CD4-positive, CD25-positive, alpha-beta regulatory T cell (primary cell): Measurements from ENCODE around the gene FSD2. TPM values are rescaled to one million over a fixed set of nuclear protein-coding genes. Genes with fewer than 3 reads are reported as not detected.

Experiments used
- ATAC-seq, 2 donors: fragments of 150-1000 bp; cut with Tn5 transposase; one replicate each; pipeline ENCODE4 v1.10.0; 2021; ENCODE audit warnings: low read depth in 2 of 2, moderate number of reproducible peaks in 2 of 2, moderate library complexity in 1 of 2
- DNase-seq, 3 donors: peaks; one replicate each; pipeline versions ENCODE4 v3.0.0 to v3.0.0-alpha.2; 2012 to 2022; ENCODE audit warnings: mixed read lengths in 1 of 3
- H3K27ac ChIP-seq: one replicate; pipeline ENCODE4 v1.7.0; 2013; ENCODE audit warnings: mild to moderate bottlenecking, low read length; ENCODE audit not compliant: insufficient read depth, poor library complexity, severe bottlenecking
- H3K27me3 ChIP-seq: one replicate; pipeline ENCODE4 v1.7.0; 2013; ENCODE audit warnings: low read length; ENCODE audit not compliant: control insufficient read depth, insufficient read depth
- H3K36me3 ChIP-seq: one replicate; pipeline ENCODE4 v1.7.0; 2013; ENCODE audit warnings: mild to moderate bottlenecking, low read length, moderate library complexity; ENCODE audit not compliant: control insufficient read depth, insufficient read depth
- H3K4me1 ChIP-seq: 2 replicates; pipeline ENCODE4 v1.7.0; 2013; ENCODE audit warnings: mild to moderate bottlenecking, low read length; ENCODE audit not compliant: insufficient read depth, control insufficient read depth, poor library complexity, severe bottlenecking
- H3K4me3 ChIP-seq: one replicate; pipeline ENCODE4 v1.7.0; 2013; ENCODE audit warnings: low read depth, mild to moderate bottlenecking, low read length, moderate library complexity
- H3K9me3 ChIP-seq, 2 experiments: 1 replicate in 1 of 2; 2 replicates in 1 of 2; pipeline ENCODE4 v1.7.0; 2013; ENCODE audit warnings: low read length in 2 of 2, mild to moderate bottlenecking in 1 of 2, moderate library complexity in 1 of 2; ENCODE audit not compliant: control insufficient read depth in 2 of 2
- H3K27ac Mint-ChIP-seq, 3 donors: one replicate each; pipeline ENCODE4 v1.8.0; 2020 to 2022; ENCODE audit warnings: mild to moderate bottlenecking in 3 of 3, mixed read lengths in 3 of 3, moderate library complexity in 2 of 3
- H3K27me3 Mint-ChIP-seq: one replicate; pipeline ENCODE4 v1.8.0; 2022; ENCODE audit warnings: mild to moderate bottlenecking, mixed read lengths
- H3K36me3 Mint-ChIP-seq: one replicate; pipeline ENCODE4 v1.8.0; 2020; ENCODE audit warnings: mixed read lengths
- H3K4me1 Mint-ChIP-seq, 4 donors: one replicate each; pipeline ENCODE4 v1.8.0; 2020 to 2022; ENCODE audit warnings: mixed read lengths in 4 of 4, mild to moderate bottlenecking in 1 of 4
- H3K4me3 Mint-ChIP-seq, 4 donors: one replicate each; pipeline ENCODE4 v1.8.0; 2020 to 2022; ENCODE audit warnings: mild to moderate bottlenecking in 4 of 4, mixed read lengths in 4 of 4, moderate library complexity in 3 of 4
- H3K9me3 Mint-ChIP-seq, 7 donors: one replicate each; pipeline ENCODE4 v1.8.0; 2020 to 2022; ENCODE audit warnings: mixed read lengths in 7 of 7, mild to moderate bottlenecking in 3 of 7, moderate library complexity in 2 of 7
- polyA plus RNA-seq, 4 donors: library from polyadenylated mRNA; unstranded; fragments of 300-500 nt; fragmentation: Illumina TruSeq; gene quantifications; one replicate each; pipeline ENCODE4 v1.2.3, GENCODE V29; 2021
- total RNA-seq: library from RNA; stranded (reverse); gene quantifications from one replicate; pipeline ENCODE4 v1.2.3, GENCODE V29; 2022

The FSD2 gene, protein sequence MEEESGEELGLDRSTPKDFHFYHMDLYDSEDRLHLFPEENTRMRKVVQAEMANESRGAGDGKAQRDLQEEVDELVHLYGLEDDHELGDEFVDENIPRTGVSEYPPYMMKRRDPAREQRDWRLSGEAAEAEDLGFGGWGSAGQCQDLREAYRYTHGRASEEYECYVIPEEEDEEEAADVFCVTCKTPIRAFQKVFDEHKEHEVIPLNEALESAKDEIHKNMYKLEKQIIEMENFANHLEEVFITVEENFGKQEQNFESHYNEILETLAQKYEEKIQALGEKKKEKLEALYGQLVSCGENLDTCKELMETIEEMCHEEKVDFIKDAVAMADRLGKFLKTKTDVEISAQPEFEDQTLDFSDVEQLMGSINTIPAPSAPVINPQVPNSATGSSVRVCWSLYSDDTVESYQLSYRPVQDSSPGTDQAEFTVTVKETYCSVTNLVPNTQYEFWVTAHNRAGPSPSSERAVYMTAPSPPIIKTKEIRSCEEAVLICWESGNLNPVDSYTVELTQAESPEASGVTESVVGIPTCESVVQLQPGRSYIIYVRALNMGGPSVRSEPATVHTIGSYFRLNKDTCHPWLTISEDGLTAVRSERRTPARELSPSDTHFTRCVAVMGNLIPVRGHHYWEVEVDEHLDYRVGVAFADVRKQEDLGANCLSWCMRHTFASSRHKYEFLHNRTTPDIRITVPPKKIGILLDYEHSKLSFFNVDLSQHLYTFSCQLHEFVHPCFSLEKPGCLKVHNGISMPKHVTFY
- total RNA-seq (not detected), polyA plus RNA-seq (under 1 TPM in 2 of 4 donors, not detected in 2; 0.06 to 0.09 TPM)

DNA sequence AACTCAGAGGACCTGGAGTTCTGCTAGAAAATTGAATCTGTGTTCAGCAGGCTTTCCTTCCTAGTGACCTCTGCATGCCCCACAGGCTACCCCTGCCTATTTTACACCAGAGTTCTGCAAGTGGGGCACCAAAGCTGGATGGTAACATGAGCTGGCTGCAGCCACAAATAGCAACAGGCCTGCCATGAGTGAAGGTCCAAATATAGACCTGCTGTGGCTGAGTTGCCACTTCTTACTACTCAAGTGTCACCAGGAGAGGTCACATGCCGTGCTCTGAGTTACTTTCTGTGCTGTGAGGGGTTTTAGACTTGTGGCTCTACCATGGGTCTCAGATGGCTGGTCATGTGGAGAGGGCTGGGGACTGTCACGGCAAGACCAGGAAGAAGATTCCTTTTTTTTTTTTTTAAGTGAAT, at the start of gene FSD2:
Gene FSD2, minus strand, starts transcription at position 76 of the 413 bp plus-strand sequence. CDS start 18,679 bp downstream, outside the sequence.
- Histone ChIP-seq H3K9me3 (no peaks in the 10 kb centered on the region), H3K27ac (no peak within 1 kb of the TSS), H3K4me1 (peaks cover 4% of the 10 kb centered on the region), H3K4me3 (no peak within 1 kb of the TSS), H3K27me3 (peaks cover 21% of the 10 kb centered on the region), H3K36me3 (no peaks in the 10 kb centered on the region)
- DNase-seq: peak in 1 of 3 donors; percentile 3
- Mint-ChIP-seq H3K4me3 (peak within 1 kb of the TSS in 1 of 4 donors; percentile 20), H3K9me3 (no peaks in the 10 kb centered on the region), H3K4me1 (peaks cover 5 to 14% (median 13%) of the 10 kb centered on the region in 4 donors), H3K27me3 (peaks cover 35% of the 10 kb centered on the region), H3K27ac (no peak within 1 kb of the TSS), H3K36me3 (no peaks in the 10 kb centered on the region)
- ATAC-seq: no peak

DNA sequence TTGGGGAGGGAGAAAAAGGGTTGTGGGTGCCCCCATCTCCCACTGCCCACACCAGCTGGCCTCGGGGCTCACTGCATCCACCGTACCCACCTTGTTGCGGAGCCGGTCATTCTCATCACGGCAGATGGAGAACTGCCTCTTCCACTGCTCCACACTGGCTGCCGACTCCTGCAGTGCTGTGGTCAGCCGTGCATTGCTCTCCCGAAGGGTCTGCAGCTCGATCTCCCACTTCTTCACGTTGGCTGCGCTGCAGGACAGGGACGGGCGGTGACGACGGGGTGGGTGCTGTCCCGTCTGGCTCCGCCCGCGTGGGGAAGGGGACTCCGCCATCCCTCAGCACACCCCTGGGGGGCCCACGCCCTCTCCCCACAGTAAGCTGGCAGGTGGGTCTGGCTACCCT, 48.7 kb upstream of the FSD2 start:
- H3K9me3 ChIP-seq: no peaks in the 10 kb centered on the region
- H3K36me3 ChIP-seq: no peaks in the 10 kb centered on the region
- no peaks in the 10 kb centered on the region for H3K4me1 ChIP-seq
- H3K36me3 Mint-ChIP-seq: no peaks in the 10 kb centered on the region
- H3K27ac Mint-ChIP-seq: no peak overlapping the region
- peaks cover 0 to 1% (median 0%) of the 10 kb centered on the region in 7 donors for H3K9me3 Mint-ChIP-seq
- no peak for DNase-seq
- no peaks in the 10 kb centered on the region for H3K27me3 ChIP-seq
- H3K4me3 ChIP-seq: no peak overlapping the region
- no peak for ATAC-seq
- no peaks in the 10 kb centered on the region for H3K27me3 Mint-ChIP-seq
- H3K4me3 Mint-ChIP-seq: no peak overlapping the region
- H3K4me1 Mint-ChIP-seq: peaks cover 0 to 11% (median under 1%) of the 10 kb centered on the region in 4 donors
- H3K27ac ChIP-seq: no peak overlapping the region

DNA sequence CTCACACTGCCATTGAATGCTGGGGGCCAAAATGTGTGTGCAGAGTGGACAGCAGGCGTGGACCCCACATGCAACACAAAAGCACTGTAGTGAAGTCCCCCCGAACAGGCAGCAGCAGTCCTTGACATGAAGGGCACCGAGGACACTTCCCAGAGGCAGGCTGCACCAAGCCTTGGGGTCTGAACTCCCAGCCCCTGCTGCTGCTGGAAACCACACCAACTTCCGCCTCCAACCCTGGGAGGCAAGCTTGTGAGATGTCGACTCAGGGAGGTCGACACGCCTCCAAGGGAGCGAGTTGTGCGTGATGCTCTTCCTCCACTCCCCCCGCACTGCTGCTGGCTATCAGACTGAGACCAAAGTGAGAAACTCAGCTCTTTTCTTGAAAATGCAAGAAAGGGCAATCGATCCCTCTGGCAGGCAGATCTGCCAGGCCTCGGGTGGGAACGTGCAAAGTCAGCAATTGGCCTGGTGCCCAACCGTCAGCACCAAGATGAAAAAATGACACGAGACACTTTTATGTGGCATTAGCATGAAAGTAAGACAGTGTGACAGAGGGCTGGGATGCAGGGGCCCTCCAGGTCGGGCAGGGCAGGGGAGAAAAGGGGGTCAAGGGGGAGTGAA, 47.2 kb upstream of the FSD2 start:
- no peaks in the 10 kb centered on the region for H3K27me3 ChIP-seq
- H3K36me3 Mint-ChIP-seq: no peaks in the 10 kb centered on the region
- no peak overlapping the region for H3K27ac ChIP-seq
- DNase-seq: no peak
- no peaks in the 10 kb centered on the region for H3K9me3 ChIP-seq
- no peaks in the 10 kb centered on the region for H3K36me3 ChIP-seq
- no peaks in the 10 kb centered on the region for H3K27me3 Mint-ChIP-seq
- H3K4me3 ChIP-seq: no peak overlapping the region
- H3K27ac Mint-ChIP-seq: peak overlapping the region in 1 of 3 donors; percentile 61
- no peak overlapping the region for H3K4me3 Mint-ChIP-seq
- no peaks in the 10 kb centered on the region for H3K4me1 ChIP-seq
- no peaks in the 10 kb centered on the region for H3K9me3 Mint-ChIP-seq
- no peak for ATAC-seq
- H3K4me1 Mint-ChIP-seq: peaks cover 0 to 11% (median 3%) of the 10 kb centered on the region in 4 donors

DNA sequence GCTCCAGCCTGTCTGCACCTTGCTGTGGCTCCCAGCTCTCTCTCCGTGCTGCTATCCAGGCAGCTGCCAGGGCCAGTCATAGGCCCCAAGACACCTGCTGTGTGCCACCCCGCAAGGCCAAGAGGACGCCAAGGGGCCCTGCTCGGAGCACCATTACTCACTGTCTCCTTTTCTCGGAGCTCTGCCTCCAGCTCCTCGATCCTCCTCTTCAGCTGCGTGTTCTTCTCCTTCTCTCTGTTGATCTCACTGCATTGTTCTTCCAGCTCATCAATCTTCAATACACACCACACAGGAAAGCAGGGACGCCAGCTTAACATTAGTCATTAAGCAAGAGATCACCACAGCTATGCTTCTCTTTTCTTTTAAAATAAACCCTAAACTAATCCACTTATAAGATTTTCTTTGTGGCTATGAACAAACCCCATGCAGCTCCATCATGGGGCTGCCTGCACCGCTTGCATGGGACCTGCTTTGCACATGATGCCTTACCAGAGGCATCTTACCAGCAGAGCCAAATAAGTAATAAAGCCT, 46.2 kb upstream of the FSD2 start:
- Mint-ChIP-seq H3K36me3 (no peaks in the 10 kb centered on the region), H3K27me3 (no peaks in the 10 kb centered on the region), H3K9me3 (no peaks in the 10 kb centered on the region), H3K4me3 (no peak overlapping the region), H3K27ac (no peak overlapping the region), H3K4me1 (peaks cover 0 to 11% (median 3%) of the 10 kb centered on the region in 4 donors)
- no peaks in the 10 kb centered on the region for H3K27me3 ChIP-seq
- H3K27ac ChIP-seq: no peak overlapping the region
- H3K9me3 ChIP-seq: no peaks in the 10 kb centered on the region
- DNase-seq (no peak), ATAC-seq (no peak)
- H3K36me3 ChIP-seq: no peaks in the 10 kb centered on the region
- H3K4me3 ChIP-seq: no peak overlapping the region
- H3K4me1 ChIP-seq: no peaks in the 10 kb centered on the region

DNA sequence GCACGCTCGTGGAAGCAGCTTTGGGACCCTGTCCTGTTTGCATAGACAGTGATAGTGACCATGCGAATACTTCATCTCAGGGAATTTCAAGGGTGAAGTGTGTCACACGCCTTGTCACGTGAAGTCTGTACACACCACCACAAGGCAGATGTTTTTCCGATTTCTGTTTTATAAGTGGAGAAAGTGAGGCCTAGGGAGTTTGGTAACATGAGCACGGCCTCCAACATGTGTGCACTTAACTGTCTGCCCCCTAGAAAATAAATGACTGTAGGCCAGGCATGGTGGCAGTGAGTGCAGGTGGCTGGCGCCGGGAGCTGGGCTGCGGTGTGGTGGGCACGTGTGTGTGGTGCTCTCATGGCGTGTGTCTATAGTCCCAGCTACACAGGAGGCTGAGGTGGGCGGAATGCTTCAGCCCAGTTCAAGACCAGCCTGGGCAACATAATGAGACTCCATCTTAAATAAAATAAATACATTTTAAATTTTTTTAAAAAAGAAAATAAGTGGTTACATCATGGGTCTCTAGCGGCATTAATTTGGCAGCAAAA, 45.5 kb upstream of the FSD2 start:
- no peaks in the 10 kb centered on the region for H3K9me3 Mint-ChIP-seq
- Histone ChIP-seq H3K27me3 (no peaks in the 10 kb centered on the region), H3K9me3 (no peaks in the 10 kb centered on the region), H3K36me3 (no peaks in the 10 kb centered on the region), H3K27ac (no peak overlapping the region), H3K4me3 (no peak overlapping the region), H3K4me1 (no peaks in the 10 kb centered on the region)
- no peak for ATAC-seq
- no peak overlapping the region for H3K4me3 Mint-ChIP-seq
- no peaks in the 10 kb centered on the region for H3K36me3 Mint-ChIP-seq
- H3K4me1 Mint-ChIP-seq: peaks cover 0 to 11% (median 3%) of the 10 kb centered on the region in 4 donors
- no peak overlapping the region for H3K27ac Mint-ChIP-seq
- DNase-seq: no peak
- H3K27me3 Mint-ChIP-seq: no peaks in the 10 kb centered on the region

DNA sequence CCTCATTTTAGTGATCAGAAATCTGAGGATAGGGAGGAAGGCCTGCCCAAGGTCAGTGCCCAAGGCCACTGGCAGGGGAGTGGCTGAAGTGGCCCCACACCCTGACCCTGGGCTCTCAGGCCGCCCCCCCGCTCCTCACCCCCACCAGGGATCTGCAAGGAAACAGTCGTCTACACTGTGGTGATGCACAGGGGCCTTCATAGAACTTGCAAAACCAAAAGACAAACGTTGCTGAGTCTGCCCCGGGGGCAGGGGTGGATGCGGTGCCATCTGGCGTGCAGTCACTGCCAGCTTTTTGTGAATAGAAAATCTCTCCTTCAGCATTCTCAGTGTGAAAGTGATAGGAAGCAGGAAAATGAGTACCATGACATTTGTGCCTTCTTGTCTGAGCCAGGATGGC, 44.9 kb upstream of the FSD2 start:
- H3K9me3 ChIP-seq: no peaks in the 10 kb centered on the region
- no peak overlapping the region for H3K27ac ChIP-seq
- H3K4me3 ChIP-seq: no peak overlapping the region
- DNase-seq: no peak
- no peaks in the 10 kb centered on the region for H3K27me3 Mint-ChIP-seq
- no peaks in the 10 kb centered on the region for H3K9me3 Mint-ChIP-seq
- H3K27ac Mint-ChIP-seq: peak overlapping the region in 1 of 3 donors; percentile 5
- H3K36me3 ChIP-seq: no peaks in the 10 kb centered on the region
- no peak for ATAC-seq
- no peaks in the 10 kb centered on the region for H3K27me3 ChIP-seq
- no peak overlapping the region for H3K4me3 Mint-ChIP-seq
- H3K36me3 Mint-ChIP-seq: no peaks in the 10 kb centered on the region
- peaks cover 0 to 7% (median 3%) of the 10 kb centered on the region in 4 donors for H3K4me1 Mint-ChIP-seq
- H3K4me1 ChIP-seq: no peaks in the 10 kb centered on the region
